Calu3 (cell line): Measurements from ENCODE around the gene RBFOX1. TPM values are rescaled to one million over a fixed set of nuclear protein-coding genes. Genes with fewer than 3 reads are reported as not detected.

Experiments
- BruUV-seq: library from RNA; stranded (reverse); fragments of 400-500 nt; replicated peaks from 2 replicates; lab custom pipeline; 2021; lab: Mats Ljungman, UMichigan
- CTCF ChIA-PET: fragments of 300-600 bp; sonication (Branson Sonifier 250); formaldehyde crosslinking; loops from one replicate; lab custom pipeline; 2022; ENCODE audit warnings: antibody characterized with exemption; lab: Charles Lee
- DNase-seq: peaks from one replicate; pipeline ENCODE4 v3.0.0; 2022
- H3K27ac Mint-ChIP-seq: one replicate; pipeline ENCODE4 v1.8.0; 2022; ENCODE audit warnings: mixed read lengths; ENCODE audit not compliant: unreplicated experiment
- H3K27me3 Mint-ChIP-seq: one replicate; pipeline ENCODE4 v1.8.0; 2022; ENCODE audit warnings: mixed read lengths; ENCODE audit not compliant: unreplicated experiment
- H3K36me3 Mint-ChIP-seq: one replicate; pipeline ENCODE4 v1.8.0; 2022; ENCODE audit warnings: mild to moderate bottlenecking, moderate library complexity, mixed read lengths; ENCODE audit not compliant: insufficient read depth, unreplicated experiment
- H3K4me1 Mint-ChIP-seq: one replicate; pipeline ENCODE4 v1.8.0; 2022; ENCODE audit warnings: mild to moderate bottlenecking, low read depth, mixed read lengths; ENCODE audit not compliant: unreplicated experiment
- H3K4me3 Mint-ChIP-seq: one replicate; pipeline ENCODE4 v1.8.0; 2022; ENCODE audit warnings: mild to moderate bottlenecking, low read depth, moderate library complexity, mixed read lengths; ENCODE audit not compliant: unreplicated experiment
- H3K9me3 Mint-ChIP-seq: one replicate; pipeline ENCODE4 v1.8.0; 2022; ENCODE audit warnings: low read depth, mixed read lengths; ENCODE audit not compliant: unreplicated experiment
- CTCF ChIP-seq: fragments of 200-600 bp; IDR thresholded peaks from one replicate; pipeline ENCODE4 v1.8.0; 2022; ENCODE audit warnings: antibody characterized with exemption; ENCODE audit not compliant: unreplicated experiment
- intact Hi-C: fragments of 100-400 bp; cut with micrococcal nuclease; formaldehyde crosslinking; loops from one replicate; pipeline ENCODE4 v1.10.0; 2022; ENCODE audit not compliant: unreplicated experiment
- total RNA-seq: library from RNA; stranded (reverse); gene quantifications from 2 replicates; pipeline ENCODE4 v1.2.3, GENCODE V29; 2022

RBFOX1 gene
- total RNA-seq, 1 experiment from 2014 or later, result not detected

- no peak for DNase-seq
- H3K4me1 Mint-ChIP-seq, result no peaks in the 10 kb centered on the region
These were observed 8.3 kb downstream of the RBFOX1 start for GRCh38 chr16:7340938-7341337.

GRCh38 chr16:7342598-7342997 is 10.0 kb downstream of the RBFOX1 start:
- Mint-ChIP-seq H3K27ac (no peak overlapping the region), H3K9me3 (peaks cover 17% of the 10 kb centered on the region), H3K27me3 (no peaks in the 10 kb centered on the region), H3K4me1 (no peaks in the 10 kb centered on the region), H3K4me3 (no peak overlapping the region), H3K36me3 (no peaks in the 10 kb centered on the region)
- intact Hi-C loops, result no loop called here
- no peak for DNase-seq
- CTCF ChIA-PET, result no interaction called here
- BruUV-seq, result no TSS peak
- TF ChIP-seq CTCF, result no peak

More at GRCh38 chr16:7340938-7341337, 8.3 kb downstream of the RBFOX1 start:
- H3K9me3 Mint-ChIP-seq, result peaks cover 12% of the 10 kb centered on the region
- intact Hi-C loops, result no loop called here
- CTCF ChIA-PET, result no interaction called here
- no peaks in the 10 kb centered on the region for H3K36me3 Mint-ChIP-seq
- TF ChIP-seq CTCF, result no peak
- no TSS peak for BruUV-seq
- H3K4me3 Mint-ChIP-seq, result no peak overlapping the region
- no peak overlapping the region for H3K27ac Mint-ChIP-seq
- H3K27me3 Mint-ChIP-seq, result no peaks in the 10 kb centered on the region

- no TSS peak for BruUV-seq
- Mint-ChIP-seq H3K4me1 (no peaks in the 10 kb centered on the region), H3K9me3 (peaks cover 17% of the 10 kb centered on the region), H3K27me3 (no peaks in the 10 kb centered on the region), H3K4me3 (no peak overlapping the region), H3K27ac (no peak overlapping the region), H3K36me3 (no peaks in the 10 kb centered on the region)
- intact Hi-C loops, result no loop called here
- TF ChIP-seq CTCF, result no peak
- DNase-seq, result no peak
- CTCF ChIA-PET, result no interaction called here
These were observed 10.6 kb downstream of the RBFOX1 start for GRCh38 chr16:7343243-7343642.

- H3K36me3 Mint-ChIP-seq, result no peaks in the 10 kb centered on the region
- intact Hi-C loops, result no loop called here
- no peak overlapping the region for H3K27ac Mint-ChIP-seq
- peaks cover 13% of the 10 kb centered on the region for H3K9me3 Mint-ChIP-seq
- no peaks in the 10 kb centered on the region for H3K4me1 Mint-ChIP-seq
- no TSS peak for BruUV-seq
- CTCF ChIA-PET, result no interaction called here
- no peak overlapping the region for H3K4me3 Mint-ChIP-seq
- no peak for TF ChIP-seq CTCF
- DNase-seq, result no peak
- H3K27me3 Mint-ChIP-seq, result no peaks in the 10 kb centered on the region
These were observed 12.5 kb downstream of the RBFOX1 start for GRCh38 chr16:7344830-7345780.
